ENCODE data around the gene TBCEL.

Gene TBCEL

DNA sequence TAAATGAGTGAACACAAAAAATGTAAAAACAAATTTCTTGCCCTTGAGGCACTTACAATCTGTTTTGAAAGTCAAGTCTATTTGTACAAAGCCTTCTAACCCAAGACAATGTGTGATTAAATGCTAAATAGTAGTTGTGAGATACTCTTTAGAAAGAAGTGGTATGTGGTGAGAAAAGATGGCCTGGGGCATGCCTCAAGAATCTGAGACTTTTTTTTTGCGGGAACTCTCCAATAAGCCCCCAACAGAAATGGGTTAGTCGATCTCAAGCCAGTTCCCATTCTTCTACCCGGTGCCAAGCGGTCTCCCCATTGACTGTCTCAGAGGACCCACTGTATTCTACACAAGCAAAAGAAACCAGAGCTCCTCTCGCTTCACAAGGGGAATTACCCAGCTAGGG lies 26.9 kb upstream of the TBCEL start:
- DNase-seq: no peak
- no peak overlapping the region for H3K27ac ChIP-seq
- no peak overlapping the region for H3K4me3 ChIP-seq (ENCODE audit: low read depth, low read length)
- no peaks in the 10 kb centered on the region for H3K9me3 ChIP-seq (ENCODE audit: severe bottlenecking)
- TF ChIP-seq, protein P1, sequence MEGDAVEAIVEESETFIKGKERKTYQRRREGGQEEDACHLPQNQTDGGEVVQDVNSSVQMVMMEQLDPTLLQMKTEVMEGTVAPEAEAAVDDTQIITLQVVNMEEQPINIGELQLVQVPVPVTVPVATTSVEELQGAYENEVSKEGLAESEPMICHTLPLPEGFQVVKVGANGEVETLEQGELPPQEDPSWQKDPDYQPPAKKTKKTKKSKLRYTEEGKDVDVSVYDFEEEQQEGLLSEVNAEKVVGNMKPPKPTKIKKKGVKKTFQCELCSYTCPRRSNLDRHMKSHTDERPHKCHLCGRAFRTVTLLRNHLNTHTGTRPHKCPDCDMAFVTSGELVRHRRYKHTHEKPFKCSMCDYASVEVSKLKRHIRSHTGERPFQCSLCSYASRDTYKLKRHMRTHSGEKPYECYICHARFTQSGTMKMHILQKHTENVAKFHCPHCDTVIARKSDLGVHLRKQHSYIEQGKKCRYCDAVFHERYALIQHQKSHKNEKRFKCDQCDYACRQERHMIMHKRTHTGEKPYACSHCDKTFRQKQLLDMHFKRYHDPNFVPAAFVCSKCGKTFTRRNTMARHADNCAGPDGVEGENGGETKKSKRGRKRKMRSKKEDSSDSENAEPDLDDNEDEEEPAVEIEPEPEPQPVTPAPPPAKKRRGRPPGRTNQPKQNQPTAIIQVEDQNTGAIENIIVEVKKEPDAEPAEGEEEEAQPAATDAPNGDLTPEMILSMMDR (IDR thresholded peaks at IDR 0.05; ENCODE audit: low read depth, low read length): no peak
- H3K27me3 ChIP-seq (ENCODE audit: insufficient read depth, low read depth, severe bottlenecking): no peaks in the 10 kb centered on the region
- H3K36me3 ChIP-seq: no peaks in the 10 kb centered on the region

DNA sequence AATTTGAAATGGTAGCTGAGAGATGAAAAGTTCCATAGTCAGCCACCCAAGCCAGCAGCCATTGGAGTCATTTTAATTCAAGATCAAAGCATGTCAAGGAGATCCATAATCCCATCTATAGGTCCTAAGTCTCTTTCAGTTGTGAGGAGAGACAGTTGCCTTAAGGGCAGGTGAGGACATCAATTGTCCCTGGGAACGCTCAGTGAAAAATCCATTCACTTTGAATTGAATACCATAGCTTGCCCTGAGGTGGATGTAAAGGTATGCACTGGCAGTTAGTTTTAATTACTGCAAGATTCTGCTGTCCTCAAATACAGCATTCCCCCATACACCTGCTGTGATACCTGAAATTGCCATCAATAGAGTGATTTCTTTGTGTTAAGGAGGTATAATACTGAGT lies 25.3 kb upstream of the TBCEL start:
- H3K27me3 ChIP-seq (ENCODE audit: insufficient read depth, low read depth, severe bottlenecking): no peaks in the 10 kb centered on the region
- no peaks in the 10 kb centered on the region for H3K36me3 ChIP-seq
- no peak overlapping the region for H3K4me3 ChIP-seq (ENCODE audit: low read depth, low read length)
- TF ChIP-seq, protein P1 (IDR thresholded peaks at IDR 0.05; ENCODE audit: low read depth, low read length): no peak
- DNase-seq: no peak
- no peak overlapping the region for H3K27ac ChIP-seq
- no peaks in the 10 kb centered on the region for H3K9me3 ChIP-seq (ENCODE audit: severe bottlenecking)

DNA sequence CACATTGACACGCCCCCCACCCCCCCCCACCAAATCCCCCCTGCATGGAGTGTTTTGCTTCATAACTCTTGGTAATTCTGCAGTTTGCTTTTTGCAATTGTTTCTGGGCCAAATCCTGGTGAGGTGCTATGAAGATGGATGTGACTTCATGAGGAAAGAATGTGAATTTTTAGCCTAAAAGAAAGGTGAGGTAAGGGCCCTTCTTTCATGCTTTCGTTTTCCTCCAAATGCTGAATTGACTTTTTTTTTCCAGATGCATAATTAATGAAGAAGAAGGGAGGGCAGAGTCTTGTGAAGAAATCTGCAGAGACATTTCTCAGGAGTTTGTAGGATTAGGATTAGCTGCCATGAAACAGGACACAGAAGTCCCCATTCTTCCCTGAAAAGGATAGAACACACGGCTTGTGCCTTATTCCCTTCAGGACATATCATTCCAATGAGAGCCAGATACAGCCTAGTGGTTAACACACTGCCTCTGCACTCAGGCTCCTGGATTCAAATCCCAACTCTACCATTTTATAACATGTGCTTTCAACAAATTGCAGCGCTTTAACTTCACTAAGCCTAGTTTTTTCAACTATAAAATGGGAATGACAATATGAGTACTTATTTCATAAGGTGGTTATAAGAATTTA lies 19.6 kb upstream of the TBCEL start:
- TF ChIP-seq, protein P1 (IDR thresholded peaks at IDR 0.05; ENCODE audit: low read depth, low read length): no peak
- no peak for DNase-seq
- no peaks in the 10 kb centered on the region for H3K27me3 ChIP-seq (ENCODE audit: insufficient read depth, low read depth, severe bottlenecking)

DNA sequence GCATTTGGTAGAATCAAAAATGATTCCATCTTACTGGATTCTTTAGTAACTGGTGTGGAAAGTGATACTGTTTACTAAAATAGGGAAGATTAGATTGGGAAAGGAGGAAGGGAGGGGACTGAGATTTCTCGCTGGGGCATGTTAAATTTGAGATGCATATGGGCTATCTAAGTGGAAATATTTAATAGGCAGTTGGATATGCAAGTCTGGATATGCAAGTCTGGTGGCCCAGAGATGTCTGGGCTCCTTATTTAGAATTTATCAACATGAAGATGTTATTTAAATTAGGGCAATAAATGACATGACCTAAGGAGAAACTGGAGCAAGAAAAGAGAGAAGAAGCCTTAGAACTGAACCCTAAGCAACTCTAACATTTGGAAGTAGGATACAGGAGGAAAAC lies 17.0 kb upstream of the TBCEL start:
- H3K4me3 ChIP-seq (ENCODE audit: low read depth, low read length): no peak overlapping the region
- H3K27me3 ChIP-seq (ENCODE audit: insufficient read depth, low read depth, severe bottlenecking): no peaks in the 10 kb centered on the region
- no peaks in the 10 kb centered on the region for H3K36me3 ChIP-seq
- TF ChIP-seq, protein P1 (IDR thresholded peaks at IDR 0.05; ENCODE audit: low read depth, low read length): no peak
- no peak for DNase-seq
- no peak overlapping the region for H3K27ac ChIP-seq
- no peaks in the 10 kb centered on the region for H3K9me3 ChIP-seq (ENCODE audit: severe bottlenecking)

More for the DNA sequence above, 19.6 kb upstream of the TBCEL start:
- Histone ChIP-seq H3K4me3 (ENCODE audit: low read depth, low read length) (no peak overlapping the region), H3K27ac (no peak overlapping the region), H3K9me3 (ENCODE audit: severe bottlenecking) (no peaks in the 10 kb centered on the region), H3K36me3 (no peaks in the 10 kb centered on the region)

DNA sequence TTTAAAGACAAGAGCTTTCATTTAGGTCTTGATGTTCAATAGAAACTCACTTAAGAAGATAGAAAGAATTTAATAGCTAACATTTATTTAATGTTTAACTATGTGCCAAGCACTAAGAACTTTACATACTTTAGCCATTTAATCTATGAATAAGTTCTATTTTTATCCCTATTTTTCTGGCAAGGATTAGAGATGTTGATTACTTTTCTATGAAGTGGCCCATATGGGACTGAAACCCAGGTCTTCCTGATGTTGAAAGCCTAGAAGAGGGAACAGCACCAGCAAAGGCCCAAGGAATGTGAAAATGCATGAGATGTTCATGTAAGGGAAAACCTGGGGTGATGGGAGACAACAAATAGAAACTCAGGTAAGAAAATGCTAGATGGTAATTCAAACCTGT lies 15.4 kb upstream of the TBCEL start:
- TF ChIP-seq, protein P1 (IDR thresholded peaks at IDR 0.05; ENCODE audit: low read depth, low read length): no peak
- Histone ChIP-seq H3K4me3 (ENCODE audit: low read depth, low read length) (no peak overlapping the region), H3K27ac (no peak overlapping the region), H3K36me3 (no peaks in the 10 kb centered on the region), H3K9me3 (ENCODE audit: severe bottlenecking) (no peaks in the 10 kb centered on the region), H3K27me3 (ENCODE audit: insufficient read depth, low read depth, severe bottlenecking) (no peaks in the 10 kb centered on the region)
- DNase-seq: no peak

DNA sequence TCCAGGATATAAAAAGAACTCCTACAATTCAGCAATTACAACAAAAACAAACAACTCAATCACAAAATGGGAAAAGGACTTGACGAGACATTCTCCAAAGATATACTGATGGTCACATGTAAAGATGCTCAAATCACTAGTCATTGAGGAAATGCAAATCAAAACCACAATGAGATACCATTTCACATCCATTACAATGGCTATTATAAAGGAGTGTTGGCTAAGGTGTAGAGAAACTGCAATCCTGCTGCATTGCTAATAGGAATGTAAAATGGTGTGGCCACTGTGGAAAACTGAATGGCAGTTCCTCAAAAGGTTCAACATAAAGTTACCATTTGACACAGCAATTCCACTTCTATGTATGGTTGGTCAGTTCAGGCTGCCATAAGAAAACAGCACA lies 11.8 kb upstream of the TBCEL start:
- H3K27me3 ChIP-seq (ENCODE audit: insufficient read depth, low read depth, severe bottlenecking): no peaks in the 10 kb centered on the region
- H3K27ac ChIP-seq: no peak overlapping the region
- no peak overlapping the region for H3K4me3 ChIP-seq (ENCODE audit: low read depth, low read length)
- TF ChIP-seq, protein P1 (IDR thresholded peaks at IDR 0.05; ENCODE audit: low read depth, low read length): no peak
- no peak for DNase-seq
- H3K9me3 ChIP-seq (ENCODE audit: severe bottlenecking): no peaks in the 10 kb centered on the region
- no peaks in the 10 kb centered on the region for H3K36me3 ChIP-seq
